Nephron progenitor cell (in vitro differentiated cells): ENCODE measurements around the gene CHEK2.
"Not testable (repeated sequence)": the region's sequence is repeated elsewhere in the genome, so short reads cannot be mapped to it uniquely, and the experiment has no call there.

Experiments used
- DNase-seq: peaks from one replicate; pipeline ENCODE4 v3.0.0; 2021
- H3K27ac Mint-ChIP-seq: 2 replicates; pipeline ENCODE4 v1.8.0; 2021; ENCODE audit warnings: mild to moderate bottlenecking, moderate library complexity, mixed read lengths
- H3K27me3 Mint-ChIP-seq: 2 replicates; pipeline ENCODE4 v1.8.0; 2021; ENCODE audit warnings: mild to moderate bottlenecking, low read depth, mixed read lengths; ENCODE audit not compliant: poor library complexity
- H3K36me3 Mint-ChIP-seq: 2 replicates; pipeline ENCODE4 v1.8.0; 2021; ENCODE audit warnings: low read depth, mixed read lengths
- H3K4me1 Mint-ChIP-seq: 2 replicates; pipeline ENCODE4 v1.8.0; 2021; ENCODE audit warnings: mixed read lengths
- H3K4me3 Mint-ChIP-seq: 2 replicates; pipeline ENCODE4 v1.8.0; 2021; ENCODE audit warnings: mild to moderate bottlenecking, moderate library complexity, mixed read lengths
- H3K9me3 Mint-ChIP-seq: 2 replicates; pipeline ENCODE4 v1.8.0; 2021; ENCODE audit warnings: mild to moderate bottlenecking, moderate library complexity, mixed read lengths
- TF ChIP-seq, protein P1 (sequence below): fragments of 200-600 bp; sonication (generic); IDR thresholded peaks from 2 replicates; pipeline ENCODE4 v1.5.0; 2021; ENCODE audit warnings: antibody characterized with exemption

Gene CHEK2

DNA sequence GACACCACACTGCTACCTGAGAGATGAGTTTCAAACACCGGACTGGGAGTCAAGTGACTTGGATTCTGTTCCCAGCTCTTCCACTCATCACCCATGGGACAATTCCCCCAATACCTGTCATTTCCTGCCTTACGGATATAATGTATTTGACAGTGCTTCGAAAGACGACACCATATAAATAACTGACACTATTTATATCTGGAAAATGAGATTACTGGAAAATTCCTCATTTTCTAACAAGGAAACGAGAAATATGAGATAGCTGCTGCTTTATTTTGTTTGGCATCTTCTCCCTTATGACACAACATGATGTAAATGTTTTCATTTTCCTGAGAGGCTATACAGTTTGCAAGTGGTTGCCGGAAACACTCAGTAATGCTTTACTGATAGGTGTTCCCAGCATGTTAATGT is 8.9 kb upstream of the CHEK2 start:
- Mint-ChIP-seq H3K4me1 (no peaks in the 10 kb centered on the region), H3K27ac (no peak overlapping the region), H3K4me3 (no peak overlapping the region), H3K9me3 (peaks cover 3% of the 10 kb centered on the region), H3K27me3 (no peaks in the 10 kb centered on the region), H3K36me3 (peaks cover 81% of the 10 kb centered on the region)
- TF ChIP-seq, protein P1, sequence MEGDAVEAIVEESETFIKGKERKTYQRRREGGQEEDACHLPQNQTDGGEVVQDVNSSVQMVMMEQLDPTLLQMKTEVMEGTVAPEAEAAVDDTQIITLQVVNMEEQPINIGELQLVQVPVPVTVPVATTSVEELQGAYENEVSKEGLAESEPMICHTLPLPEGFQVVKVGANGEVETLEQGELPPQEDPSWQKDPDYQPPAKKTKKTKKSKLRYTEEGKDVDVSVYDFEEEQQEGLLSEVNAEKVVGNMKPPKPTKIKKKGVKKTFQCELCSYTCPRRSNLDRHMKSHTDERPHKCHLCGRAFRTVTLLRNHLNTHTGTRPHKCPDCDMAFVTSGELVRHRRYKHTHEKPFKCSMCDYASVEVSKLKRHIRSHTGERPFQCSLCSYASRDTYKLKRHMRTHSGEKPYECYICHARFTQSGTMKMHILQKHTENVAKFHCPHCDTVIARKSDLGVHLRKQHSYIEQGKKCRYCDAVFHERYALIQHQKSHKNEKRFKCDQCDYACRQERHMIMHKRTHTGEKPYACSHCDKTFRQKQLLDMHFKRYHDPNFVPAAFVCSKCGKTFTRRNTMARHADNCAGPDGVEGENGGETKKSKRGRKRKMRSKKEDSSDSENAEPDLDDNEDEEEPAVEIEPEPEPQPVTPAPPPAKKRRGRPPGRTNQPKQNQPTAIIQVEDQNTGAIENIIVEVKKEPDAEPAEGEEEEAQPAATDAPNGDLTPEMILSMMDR: no peak
- DNase-seq: no peak

DNA sequence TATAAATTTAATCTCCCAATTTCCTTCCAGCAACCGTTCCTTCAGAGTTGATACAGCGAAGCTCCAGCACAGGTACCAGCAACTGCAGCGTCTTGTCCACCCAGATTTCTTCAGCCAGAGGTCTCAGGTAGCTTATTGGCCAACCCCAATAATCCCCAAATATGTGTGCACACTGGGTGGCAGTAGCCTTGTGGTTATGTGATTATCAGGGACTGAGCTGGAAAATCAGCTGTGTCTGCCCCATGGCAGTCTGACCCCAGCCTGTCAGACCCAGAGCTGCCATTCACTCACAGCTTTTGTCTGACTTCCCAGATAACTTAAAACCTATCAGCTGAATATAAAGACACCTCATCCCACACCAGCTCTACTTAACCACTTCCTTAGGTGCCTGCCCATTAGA is 2.2 kb upstream of the CHEK2 start:
- peaks cover 39% of the 10 kb centered on the region for H3K36me3 Mint-ChIP-seq
- H3K4me3 Mint-ChIP-seq: peak overlapping the region; percentile 94
- H3K27ac Mint-ChIP-seq: peak overlapping the region; percentile 41
- H3K9me3 Mint-ChIP-seq: no peaks in the 10 kb centered on the region
- TF ChIP-seq, protein P1: no peak
- no peaks in the 10 kb centered on the region for H3K27me3 Mint-ChIP-seq
- DNase-seq: no peak
- H3K4me1 Mint-ChIP-seq: peaks cover 31% of the 10 kb centered on the region

DNA sequence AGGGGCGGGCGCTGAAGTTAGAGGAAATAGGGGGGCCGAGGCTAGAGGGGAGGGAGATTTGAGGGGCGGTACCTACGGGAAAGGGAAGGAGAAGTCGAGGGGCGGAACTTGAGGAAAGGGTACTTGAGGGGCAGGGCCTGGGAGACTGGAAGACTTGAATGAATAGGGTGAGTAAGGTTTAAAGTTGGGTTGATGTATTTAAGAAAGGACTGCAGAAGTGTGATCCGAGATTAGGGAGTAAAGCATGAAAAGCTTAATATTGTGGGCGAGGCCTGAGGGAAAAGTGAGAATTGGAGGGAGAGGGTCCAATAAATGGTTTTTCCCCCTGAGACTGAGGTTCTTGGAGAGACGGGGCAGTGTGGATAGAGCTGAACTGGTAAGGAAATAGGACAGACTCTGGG is 942 bp upstream of the CHEK2 start:
- DNase-seq: no peak
- Mint-ChIP-seq H3K27me3 (no peaks in the 10 kb centered on the region), H3K9me3 (no peaks in the 10 kb centered on the region), H3K4me1 (peaks cover 39% of the 10 kb centered on the region), H3K36me3 (peaks cover 34% of the 10 kb centered on the region), H3K4me3 (peak overlapping the region; percentile 94), H3K27ac (peak overlapping the region; percentile 87)
- TF ChIP-seq, protein P1: no peak

GRCh38 chr22:28741200-28741784 is 328 bp downstream of the CHEK2 start:
- H3K4me1 Mint-ChIP-seq: peaks cover 39% of the 10 kb centered on the region

DNA sequence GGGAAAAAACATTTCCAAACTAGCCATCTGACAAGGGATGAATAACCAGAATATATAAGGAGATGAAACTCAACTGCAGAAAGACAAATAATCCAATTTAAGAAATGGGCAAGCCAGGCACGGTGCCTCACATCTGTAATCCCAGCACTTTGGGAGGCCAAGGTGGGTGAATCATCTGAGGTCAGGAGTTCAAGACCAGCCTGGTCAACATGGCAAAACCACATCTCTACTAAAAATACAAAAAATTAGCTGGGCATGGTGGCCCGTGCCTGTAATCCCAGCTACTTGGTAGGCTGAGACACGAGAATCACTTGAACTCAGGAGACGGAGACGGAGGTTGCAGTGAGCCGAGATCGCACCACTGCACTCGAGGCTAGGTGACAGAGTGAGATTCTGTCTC is 2.7 kb downstream of the CHEK2 start:
- not testable (repeated sequence) for H3K4me3 Mint-ChIP-seq

More at GRCh38 chr22:28741200-28741784, 328 bp downstream of the CHEK2 start:
- no peak for DNase-seq
- TF ChIP-seq, protein P1: no peak
- no peaks in the 10 kb centered on the region for H3K9me3 Mint-ChIP-seq
- peak overlapping the region; percentile 94 for H3K4me3 Mint-ChIP-seq
- peak overlapping the region; percentile 87 for H3K27ac Mint-ChIP-seq
- peaks cover 23% of the 10 kb centered on the region for H3K36me3 Mint-ChIP-seq
- no peaks in the 10 kb centered on the region for H3K27me3 Mint-ChIP-seq

DNA sequence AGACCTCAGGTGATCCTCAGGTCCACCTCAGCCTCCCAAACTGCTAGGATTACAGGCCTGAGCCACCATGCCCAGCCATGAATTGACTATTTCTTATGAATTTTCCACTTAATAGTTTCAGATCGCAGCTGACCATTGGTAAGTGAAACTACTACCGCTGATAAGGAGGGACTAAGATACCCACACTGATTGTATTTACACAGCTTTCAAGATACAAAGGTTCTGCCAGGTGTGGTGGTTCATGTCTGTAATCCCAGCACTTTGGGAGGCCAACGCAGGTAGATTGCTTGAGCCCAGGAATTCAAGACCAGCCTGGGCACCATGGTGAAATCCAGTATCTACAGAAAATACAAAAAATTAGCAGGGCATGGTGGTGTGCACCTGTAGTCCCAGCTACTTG is 3.9 kb downstream of the CHEK2 start:
- H3K4me3 Mint-ChIP-seq: no peak overlapping the region
- H3K4me1 Mint-ChIP-seq: peaks cover 27% of the 10 kb centered on the region
- no peak for DNase-seq
- H3K27ac Mint-ChIP-seq: no peak overlapping the region
- no peaks in the 10 kb centered on the region for H3K27me3 Mint-ChIP-seq
- no peaks in the 10 kb centered on the region for H3K9me3 Mint-ChIP-seq
- TF ChIP-seq, protein P1: no peak
- H3K36me3 Mint-ChIP-seq: peaks cover 28% of the 10 kb centered on the region

More for the DNA sequence above, 2.7 kb downstream of the CHEK2 start:
- not testable (repeated sequence) for H3K9me3 Mint-ChIP-seq, H3K27me3 Mint-ChIP-seq, DNase-seq
- peaks cover 16% of the 10 kb centered on the region for H3K36me3 Mint-ChIP-seq
- peaks cover 39% of the 10 kb centered on the region for H3K4me1 Mint-ChIP-seq
- peak overlapping the region; percentile 16 for H3K27ac Mint-ChIP-seq
